Fibroblast of skin of back (primary cell): ENCODE results near the gene TUBA3D.
"Not testable (repeated sequence)": the region's sequence is repeated elsewhere in the genome, so short reads cannot be mapped to it uniquely, and the experiment has no call there.

Experiments
- DNase-seq: peaks from one replicate; pipeline ENCODE4 v3.0.0-alpha.2; 2013

The TUBA3D gene

GRCh38 chr2:131514408-131515166 lies 38.7 kb downstream of the TUBA3D start:
- DNase-seq, result not testable (repeated sequence)

- DNase-seq, result not testable (repeated sequence)
These were observed 39.3 kb downstream of the TUBA3D start for GRCh38 chr2:131515235-131515634.

DNA sequence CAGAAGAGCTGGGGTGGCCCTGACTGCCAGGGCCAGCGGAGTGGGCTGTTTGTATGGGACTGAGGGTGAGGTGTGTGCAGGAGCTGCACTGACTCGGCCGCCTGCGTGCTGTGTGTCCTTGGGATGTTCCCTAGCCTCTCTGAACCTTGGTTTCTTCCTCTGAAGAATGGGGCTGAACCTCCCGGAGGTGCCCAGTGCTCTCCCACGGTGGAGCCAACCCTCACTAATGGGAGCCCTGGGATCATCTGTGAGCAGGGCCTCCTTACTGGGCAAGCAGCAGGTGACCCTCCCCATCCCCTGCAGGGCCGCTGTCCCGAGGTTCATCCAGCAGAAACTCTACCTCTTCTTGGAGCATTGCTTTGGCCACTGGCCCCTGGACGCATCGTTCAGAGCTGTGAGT lies 40.1 kb downstream of the TUBA3D start:
- DNase-seq, result no peak

DNA sequence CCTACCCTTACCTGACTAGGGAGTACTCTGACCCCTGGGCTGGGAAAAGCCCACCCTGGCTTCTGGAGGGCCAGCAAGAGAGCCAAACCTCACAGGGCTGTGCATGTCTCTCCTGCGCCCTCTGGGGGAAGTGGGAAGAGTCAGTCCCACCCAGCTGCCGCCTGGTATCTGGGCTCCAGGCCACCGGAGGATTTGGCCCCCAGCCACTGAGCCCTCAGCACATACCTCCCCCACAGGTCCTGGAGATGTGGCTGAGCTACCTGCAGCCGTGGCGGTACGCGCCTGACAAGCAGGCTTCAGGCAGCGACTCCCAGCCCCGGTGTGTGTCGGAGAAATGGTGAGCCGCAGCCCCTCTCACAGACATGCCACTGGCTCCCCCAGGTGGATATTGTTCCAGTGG lies 40.7 kb downstream of the TUBA3D start:
- DNase-seq, result not testable (repeated sequence)

GRCh38 chr2:131517106-131517831 lies 41.4 kb downstream of the TUBA3D start:
- no peak for DNase-seq

DNA sequence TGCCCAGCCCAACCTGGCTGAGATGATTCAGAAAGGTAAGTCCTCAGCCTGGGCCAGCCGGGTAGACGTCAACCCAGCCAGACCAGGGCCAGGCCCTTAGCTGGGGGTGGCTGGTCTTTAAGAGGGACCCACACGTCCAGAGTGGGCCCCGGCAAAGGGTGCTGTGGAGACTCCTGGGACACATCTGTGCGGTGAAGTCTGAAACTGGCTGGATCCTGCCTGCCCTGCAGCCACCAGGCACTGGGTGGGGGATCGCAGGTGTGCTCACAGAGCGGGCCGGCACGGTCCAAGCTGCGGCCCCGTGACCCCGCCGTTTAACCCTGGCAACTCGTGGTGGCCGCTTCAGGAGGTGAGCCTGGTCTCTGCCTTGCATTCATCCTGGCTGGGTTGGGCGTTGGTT lies 41.9 kb downstream of the TUBA3D start:
- DNase-seq, result not testable (repeated sequence)

DNA sequence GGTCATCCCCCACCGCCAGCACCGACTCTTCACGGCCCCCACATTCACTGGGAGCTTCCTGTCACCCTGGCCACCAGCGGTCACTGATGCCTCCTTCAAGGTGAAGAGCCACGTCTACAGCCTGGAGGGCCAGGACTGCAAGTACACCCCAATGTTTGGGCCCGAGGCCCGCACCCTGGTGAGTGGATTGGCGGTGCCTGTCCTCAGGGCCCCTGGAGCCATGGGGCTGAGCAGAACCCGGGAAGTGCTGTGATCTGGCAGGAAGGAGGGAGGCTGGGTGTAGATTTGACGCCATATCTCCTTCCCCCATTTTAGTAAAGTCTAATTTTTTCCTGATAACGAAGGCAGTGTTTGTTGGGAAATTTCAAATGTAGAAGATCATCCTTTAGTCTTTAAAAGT lies 42.6 kb downstream of the TUBA3D start:
- DNase-seq, result not testable (repeated sequence)

DNA sequence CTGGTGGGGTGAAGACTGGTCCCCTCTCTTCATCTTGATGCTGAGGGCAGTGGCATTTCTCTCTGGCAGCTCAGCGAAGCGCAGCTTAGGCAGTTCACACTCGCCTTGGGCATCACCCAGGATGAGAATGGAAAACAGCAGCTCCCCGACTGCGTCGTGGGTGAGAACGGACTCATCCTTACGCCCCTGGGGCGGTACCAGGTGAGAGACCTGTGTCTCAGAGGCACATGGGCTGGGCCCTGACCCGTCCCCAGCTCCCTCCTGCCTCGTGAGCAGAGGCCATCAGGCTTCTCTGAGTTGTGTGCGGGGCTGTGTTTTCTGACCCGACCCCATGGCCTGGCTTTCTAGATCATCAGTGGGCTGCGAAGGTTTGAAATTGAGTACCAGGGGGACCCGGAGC lies 43.5 kb downstream of the TUBA3D start:
- no peak for DNase-seq

- not testable (repeated sequence) for DNase-seq
These were observed 44.1 kb downstream of the TUBA3D start for GRCh38 chr2:131519871-131520470.

GRCh38 chr2:131520526-131520925 lies 44.6 kb downstream of the TUBA3D start:
- no peak for DNase-seq

DNA sequence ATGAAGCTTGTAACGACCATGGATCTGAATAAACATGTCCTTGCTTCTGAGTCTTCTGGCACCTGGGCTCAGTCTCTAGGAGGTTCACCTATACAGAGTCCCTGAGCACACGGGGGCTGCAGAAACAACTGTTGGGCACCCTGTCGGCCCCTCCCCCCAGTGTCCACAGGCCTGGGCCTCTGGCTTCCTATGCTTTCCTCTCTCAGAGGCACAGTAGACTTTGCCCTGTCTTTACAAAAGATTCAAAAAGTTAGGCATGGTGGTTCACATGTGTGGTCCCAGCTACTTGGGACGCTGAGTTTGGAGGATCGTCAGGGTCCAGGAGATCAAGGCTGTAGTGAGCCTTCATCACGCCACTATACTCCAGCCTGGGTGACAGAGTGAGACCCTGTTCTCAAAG lies 45.6 kb downstream of the TUBA3D start:
- DNase-seq, result not testable (repeated sequence)

DNA sequence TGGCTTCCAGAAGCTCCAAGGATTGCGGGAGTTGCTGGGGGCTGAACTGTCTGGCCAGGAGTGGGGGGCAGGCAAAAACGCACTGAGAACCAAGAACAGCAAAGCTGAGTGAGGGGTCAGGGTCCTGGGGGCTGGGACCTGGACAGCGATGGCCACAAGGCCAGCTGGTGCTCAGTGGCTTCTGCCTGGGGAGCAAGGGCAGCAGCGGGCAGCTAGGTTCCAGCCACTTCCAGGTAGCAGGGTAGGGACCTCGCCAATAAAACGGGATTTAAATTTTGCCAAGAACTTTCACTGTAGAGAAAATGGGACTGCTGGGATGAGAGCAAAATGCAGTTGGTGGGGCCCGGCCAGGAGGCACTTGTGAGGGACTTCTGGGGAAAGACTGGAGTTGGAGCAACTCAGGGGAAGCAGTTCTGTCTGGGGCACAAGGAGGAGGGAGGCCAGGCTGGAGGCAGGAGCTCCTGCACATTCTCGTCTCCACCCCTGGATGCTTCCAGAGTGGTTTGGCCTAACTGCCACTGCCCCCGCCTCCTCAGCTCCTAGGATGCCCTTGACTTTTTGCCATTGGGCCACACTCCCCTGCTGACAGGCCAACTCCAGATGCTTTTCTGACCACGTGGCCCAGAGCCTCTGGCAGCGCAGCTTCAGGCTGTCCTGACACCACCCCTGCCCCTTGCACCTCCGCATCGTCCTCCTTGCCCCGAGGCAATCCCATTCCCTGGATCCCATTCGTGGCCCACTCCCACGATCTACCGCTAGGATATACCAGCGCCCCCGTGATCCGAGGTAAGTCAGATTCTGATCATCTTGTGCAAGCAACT lies 46.3 kb downstream of the TUBA3D start:
- no peak for DNase-seq

- DNase-seq, result not testable (repeated sequence)
These were observed 49.3 kb downstream of the TUBA3D start for GRCh38 chr2:131525256-131525655.

DNA sequence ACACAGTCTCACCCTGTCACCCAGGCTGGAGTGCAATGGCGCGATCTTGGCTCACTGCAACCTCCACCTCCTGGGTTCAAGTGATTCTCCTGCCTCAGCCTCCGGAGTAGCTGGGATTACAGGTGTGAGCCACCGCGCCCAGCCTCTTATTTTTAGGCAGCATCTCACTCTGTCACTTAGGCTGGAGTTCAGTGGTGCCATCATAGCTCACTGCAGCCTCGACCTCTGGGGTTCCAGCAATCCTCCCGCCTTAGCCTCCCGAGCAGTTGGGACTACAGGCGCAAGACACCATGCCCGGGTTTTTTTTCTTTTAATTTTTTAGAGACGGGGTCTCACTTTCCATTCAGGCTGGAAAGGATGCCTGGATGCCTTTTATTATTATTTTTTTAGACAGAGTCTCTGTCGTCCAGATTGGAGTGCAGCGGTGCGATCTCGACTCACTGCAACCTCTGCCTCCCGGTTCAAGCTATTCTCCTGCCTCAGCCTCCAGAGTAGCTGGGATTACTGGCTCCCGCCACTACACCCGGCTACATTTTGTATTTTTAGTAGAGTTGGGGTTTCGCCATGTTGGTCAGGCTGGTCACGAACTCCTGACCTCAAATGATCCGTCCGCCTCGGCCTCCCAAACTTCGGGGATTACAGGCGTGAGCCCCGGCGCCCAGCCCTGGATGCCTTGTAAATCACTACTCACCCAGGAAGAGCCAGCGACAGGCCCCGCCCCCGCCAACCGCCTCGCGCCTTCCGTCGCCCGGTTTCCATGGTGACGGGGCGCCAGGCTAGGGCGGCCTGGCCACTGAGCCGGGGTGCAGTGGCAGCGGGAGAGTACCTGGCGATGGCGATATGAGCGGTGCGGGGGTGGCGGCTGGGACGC lies 51.4 kb downstream of the TUBA3D start, which contains the start of gene CCDC74A:
CCDC74A (plus strand) TSS at position 758 of the 871 bp plus-strand sequence; CDS start at position 841, 83 bp downstream.
- DNase-seq, result peak; percentile 65

DNA sequence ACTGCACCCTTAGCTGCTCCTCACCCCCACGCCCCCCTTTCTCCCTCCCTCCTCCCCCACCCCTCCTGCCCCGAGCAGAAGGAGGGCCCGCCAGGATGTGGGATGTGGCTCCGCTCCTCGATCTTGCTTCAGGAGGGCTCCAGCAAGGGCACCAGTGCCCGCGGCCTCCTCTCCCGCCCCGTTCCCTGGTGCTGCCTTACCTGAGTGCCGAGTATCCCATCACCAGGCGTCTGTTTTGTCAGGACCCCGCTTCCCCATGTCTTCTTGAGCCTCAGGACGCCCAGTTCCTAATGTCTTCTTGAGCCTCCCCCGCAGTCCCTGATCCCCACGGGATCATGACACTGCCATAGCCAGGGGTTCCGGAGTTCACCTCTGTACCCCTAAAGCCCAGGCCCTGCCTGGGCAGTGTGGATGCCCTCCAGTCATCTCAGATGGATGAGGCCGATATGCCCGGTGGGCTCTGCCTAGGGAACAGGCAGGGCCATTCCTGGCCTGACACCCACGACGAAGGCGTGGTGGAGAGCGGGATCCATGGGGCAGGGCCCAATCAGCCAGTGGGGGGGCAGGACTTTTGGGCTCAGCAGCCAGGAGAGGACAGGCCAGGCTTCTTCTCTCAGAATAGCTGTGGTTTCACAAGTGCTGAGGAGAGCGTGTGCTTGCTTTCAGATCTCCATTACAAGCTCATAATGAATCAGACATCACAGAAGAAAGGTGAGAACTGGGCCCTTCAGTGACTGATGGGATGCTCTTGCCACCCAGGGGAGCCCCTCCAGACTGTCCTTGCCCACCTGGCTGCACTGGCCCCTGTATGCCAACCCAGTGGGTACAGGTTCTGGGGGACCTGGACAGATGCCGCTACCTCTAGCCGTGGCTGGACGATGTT lies 53.3 kb downstream of the TUBA3D start:
- DNase-seq, result not testable (repeated sequence)

- DNase-seq, result not testable (repeated sequence)
These were observed 54.0 kb downstream of the TUBA3D start for GRCh38 chr2:131529864-131530445.

DNA sequence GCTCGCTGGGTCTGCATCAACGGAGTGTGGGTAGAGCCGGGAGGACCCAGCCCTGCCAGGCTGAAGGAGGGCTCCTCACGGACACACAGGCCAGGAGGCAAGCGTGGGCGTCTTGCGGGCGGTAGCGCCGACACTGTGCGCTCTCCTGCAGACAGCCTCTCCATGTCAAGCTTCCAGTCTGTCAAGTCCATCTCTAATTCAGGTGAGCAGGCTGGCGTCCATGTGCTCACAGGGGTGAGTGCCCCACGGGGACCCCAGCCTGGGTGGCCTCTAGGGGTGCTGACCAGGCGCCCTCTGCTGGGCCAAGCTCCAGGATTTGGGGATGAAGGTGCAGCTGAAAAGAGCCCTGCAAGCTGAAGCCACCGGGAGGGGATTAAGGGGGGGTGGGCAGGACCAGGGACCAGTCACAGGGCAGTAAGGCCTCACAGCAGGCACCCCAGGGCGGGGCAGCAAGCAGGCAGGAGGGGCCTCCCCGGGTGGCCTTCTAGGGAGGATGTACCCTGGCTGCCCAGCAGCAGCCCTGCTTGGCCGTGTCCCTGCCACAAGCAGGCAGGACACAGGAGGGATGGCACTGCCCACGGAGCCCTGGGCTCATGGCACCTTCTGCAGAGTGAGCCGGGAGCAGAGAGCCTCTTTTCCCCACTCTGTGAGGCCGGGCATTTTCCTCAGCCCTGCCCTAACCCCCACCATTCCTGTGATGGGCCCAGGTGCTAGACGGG lies 54.9 kb downstream of the TUBA3D start:
- DNase-seq, result not testable (repeated sequence)

DNA sequence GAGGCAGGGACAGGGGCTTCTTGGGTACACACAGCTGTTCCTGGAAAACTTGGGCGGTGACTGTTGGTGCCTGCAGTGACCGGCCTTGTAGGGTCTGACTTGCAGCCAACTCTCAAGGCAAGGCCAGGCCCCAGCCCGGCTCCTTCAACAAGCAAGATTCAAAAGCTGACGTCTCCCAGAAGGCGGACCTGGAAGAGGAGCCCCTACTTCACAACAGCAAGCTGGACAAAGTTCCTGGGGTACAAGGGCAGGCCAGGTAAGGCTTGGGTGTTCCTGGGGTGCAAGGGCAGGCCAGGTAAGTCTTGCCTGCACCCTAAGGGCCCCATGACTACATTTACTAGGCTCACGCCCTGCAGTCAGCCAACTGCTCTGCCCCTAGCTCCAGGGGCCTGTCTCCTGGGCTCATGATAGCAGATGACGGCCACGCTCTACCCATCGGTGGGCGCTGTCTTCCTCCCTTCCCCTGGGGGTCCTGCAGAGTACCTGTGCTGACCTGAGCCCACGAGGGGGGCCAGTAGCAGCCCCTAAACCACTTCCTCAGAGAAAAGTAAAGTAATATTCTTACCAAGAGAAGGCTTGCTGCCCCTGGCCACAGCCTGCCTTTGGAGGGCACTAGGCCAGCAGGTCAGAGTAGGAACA lies 55.7 kb downstream of the TUBA3D start:
- DNase-seq, result not testable (repeated sequence)
